Measurements from ENCODE around the gene FBXW11. TPM values are rescaled to one million over a fixed set of nuclear protein-coding genes. Genes with fewer than 3 reads are reported as not detected.

FBXW11 gene
- total and polyA plus RNA-seq, 3 donors from 2014 or later = 46.3 to 61.8 (median 60.6) TPM

DNA sequence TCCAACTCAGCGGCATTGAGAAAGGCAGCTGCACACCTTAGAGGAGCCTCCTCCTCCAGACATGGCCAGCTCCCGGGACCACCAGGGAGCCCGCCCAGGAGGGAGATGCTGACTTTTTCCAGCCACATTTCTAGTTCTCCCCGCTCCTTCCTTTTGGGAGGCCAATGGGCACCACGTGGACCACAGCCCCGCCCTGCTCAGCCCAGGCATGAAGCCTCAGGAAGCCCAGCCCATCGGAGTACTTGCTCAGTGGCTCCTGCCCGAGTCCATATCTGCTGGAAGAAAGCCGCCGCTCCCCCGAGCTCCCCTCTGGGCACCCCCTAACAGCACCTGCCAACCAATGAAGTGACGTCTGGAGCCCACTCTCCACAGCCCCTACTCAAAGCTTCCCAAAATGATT lies 168.4 kb downstream of the FBXW11 start:
- H3K9me3 ChIP-seq = no peaks in the 10 kb centered on the region
- no peak overlapping the region for H3K4me3 ChIP-seq
- TF ChIP-seq, protein P1, sequence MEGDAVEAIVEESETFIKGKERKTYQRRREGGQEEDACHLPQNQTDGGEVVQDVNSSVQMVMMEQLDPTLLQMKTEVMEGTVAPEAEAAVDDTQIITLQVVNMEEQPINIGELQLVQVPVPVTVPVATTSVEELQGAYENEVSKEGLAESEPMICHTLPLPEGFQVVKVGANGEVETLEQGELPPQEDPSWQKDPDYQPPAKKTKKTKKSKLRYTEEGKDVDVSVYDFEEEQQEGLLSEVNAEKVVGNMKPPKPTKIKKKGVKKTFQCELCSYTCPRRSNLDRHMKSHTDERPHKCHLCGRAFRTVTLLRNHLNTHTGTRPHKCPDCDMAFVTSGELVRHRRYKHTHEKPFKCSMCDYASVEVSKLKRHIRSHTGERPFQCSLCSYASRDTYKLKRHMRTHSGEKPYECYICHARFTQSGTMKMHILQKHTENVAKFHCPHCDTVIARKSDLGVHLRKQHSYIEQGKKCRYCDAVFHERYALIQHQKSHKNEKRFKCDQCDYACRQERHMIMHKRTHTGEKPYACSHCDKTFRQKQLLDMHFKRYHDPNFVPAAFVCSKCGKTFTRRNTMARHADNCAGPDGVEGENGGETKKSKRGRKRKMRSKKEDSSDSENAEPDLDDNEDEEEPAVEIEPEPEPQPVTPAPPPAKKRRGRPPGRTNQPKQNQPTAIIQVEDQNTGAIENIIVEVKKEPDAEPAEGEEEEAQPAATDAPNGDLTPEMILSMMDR (IDR thresholded peaks at IDR 0.05) = no peak
- DNase-seq = no peak
- no peaks in the 10 kb centered on the region for H3K27me3 ChIP-seq
- 82 to 84% methylated on average over 12 of the region's 12 CpGs for WGBS, 2 donors
- H3K36me3 ChIP-seq (ENCODE audit: low read depth, missing control alignments) = no peaks in the 10 kb centered on the region
- intact Hi-C loops (cut with DNase I; ENCODE audit: low total_unique reads) = no loop called here
- H3K4me1 ChIP-seq = no peaks in the 10 kb centered on the region
- H3K27ac ChIP-seq = no peak overlapping the region

DNA sequence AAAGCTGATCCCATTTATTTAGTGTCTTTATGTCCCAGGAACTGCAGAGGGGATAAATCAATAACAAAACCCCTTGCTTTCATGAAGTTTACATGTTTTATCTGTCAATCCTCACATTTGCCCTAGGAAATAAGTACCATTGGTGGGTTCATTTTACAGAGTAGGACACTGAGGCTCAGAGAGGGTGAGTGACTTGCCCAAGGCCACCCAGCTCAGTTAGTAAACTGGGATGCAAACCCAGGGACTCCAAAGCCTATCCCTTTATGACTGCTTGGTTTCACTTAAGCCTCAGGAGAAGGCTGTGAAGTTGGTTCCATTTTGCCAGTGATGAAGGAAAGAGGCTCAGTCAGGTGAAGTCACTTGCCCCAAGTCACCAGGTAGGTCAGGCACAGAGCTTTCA lies 168.9 kb downstream of the FBXW11 start:
- TF ChIP-seq, protein P1 (IDR thresholded peaks at IDR 0.05) = no peak
- no peak for TF ChIP-seq POLR2A (IDR thresholded peaks at IDR 0.05)
- Histone ChIP-seq H3K27ac (no peak overlapping the region), H3K9me3 (no peaks in the 10 kb centered on the region), H3K4me3 (no peak overlapping the region), H3K27me3 (no peaks in the 10 kb centered on the region), H3K36me3 (ENCODE audit: low read depth, missing control alignments) (no peaks in the 10 kb centered on the region), H3K4me1 (no peaks in the 10 kb centered on the region)
- intact Hi-C loops (cut with DNase I; ENCODE audit: low total_unique reads) = no loop called here
- no peak for DNase-seq

DNA sequence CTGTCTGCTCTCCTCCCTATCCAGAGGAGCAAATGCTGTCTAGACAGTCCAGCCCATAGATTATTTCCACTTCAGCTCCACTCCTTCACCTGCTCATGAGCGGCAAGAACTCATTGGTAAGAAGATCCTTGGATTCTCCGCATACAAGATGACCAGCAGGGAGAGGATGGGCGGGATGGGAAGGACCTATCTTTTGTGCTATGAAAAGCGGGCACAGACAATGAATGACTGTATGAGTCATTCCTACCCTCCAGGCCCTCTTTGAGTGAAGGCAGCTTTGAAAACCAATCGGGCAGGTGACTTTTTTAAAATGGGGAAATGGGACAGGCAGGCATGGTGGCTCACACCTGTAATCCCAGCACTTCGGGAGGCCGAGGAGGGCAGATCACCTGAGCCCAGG lies 171.4 kb downstream of the FBXW11 start:
- 80 to 83% methylated on average over 7 of the region's 7 CpGs for WGBS, 2 donors
- Histone ChIP-seq H3K4me3 (no peak overlapping the region), H3K9me3 (no peaks in the 10 kb centered on the region), H3K27ac (no peak overlapping the region), H3K36me3 (ENCODE audit: low read depth, missing control alignments) (no peaks in the 10 kb centered on the region), H3K27me3 (no peaks in the 10 kb centered on the region), H3K4me1 (no peaks in the 10 kb centered on the region)
- TF ChIP-seq, protein P1 (IDR thresholded peaks at IDR 0.05) = no peak
- no peak for TF ChIP-seq POLR2A (IDR thresholded peaks at IDR 0.05)
- intact Hi-C loops (cut with DNase I; ENCODE audit: low total_unique reads) = no loop called here
- no peak for DNase-seq

DNA sequence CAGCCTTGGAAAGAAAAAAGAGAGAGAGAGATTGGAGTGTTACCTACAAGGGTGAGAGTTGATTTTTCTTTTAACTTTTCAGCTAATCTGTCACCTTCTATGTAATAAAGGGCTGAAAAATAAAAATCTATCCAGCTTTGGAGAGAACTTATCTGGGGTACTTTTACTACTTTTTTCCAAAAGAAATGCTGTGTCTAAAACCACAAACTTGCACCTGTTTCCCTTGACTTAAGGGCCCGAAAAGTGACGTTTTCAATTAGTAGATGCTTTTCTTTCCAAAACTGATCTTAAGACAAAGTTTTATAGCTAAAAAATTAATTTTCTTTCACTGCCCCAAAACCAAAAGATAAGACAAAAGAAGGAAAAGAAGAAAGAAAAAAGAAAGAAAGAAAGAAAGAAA lies 172.0 kb downstream of the FBXW11 start:
- 83 to 95% methylated on average over 2 of the region's 2 CpGs for WGBS, 2 donors
- no peaks in the 10 kb centered on the region for H3K4me1 ChIP-seq
- H3K27ac ChIP-seq = no peak overlapping the region
- no peaks in the 10 kb centered on the region for H3K9me3 ChIP-seq
- intact Hi-C loops (cut with DNase I; ENCODE audit: low total_unique reads) = no loop called here
- TF ChIP-seq POLR2A (IDR thresholded peaks at IDR 0.05) = no peak
- H3K36me3 ChIP-seq (ENCODE audit: low read depth, missing control alignments) = no peaks in the 10 kb centered on the region
- no peaks in the 10 kb centered on the region for H3K27me3 ChIP-seq
- DNase-seq = no peak
- no peak overlapping the region for H3K4me3 ChIP-seq

DNA sequence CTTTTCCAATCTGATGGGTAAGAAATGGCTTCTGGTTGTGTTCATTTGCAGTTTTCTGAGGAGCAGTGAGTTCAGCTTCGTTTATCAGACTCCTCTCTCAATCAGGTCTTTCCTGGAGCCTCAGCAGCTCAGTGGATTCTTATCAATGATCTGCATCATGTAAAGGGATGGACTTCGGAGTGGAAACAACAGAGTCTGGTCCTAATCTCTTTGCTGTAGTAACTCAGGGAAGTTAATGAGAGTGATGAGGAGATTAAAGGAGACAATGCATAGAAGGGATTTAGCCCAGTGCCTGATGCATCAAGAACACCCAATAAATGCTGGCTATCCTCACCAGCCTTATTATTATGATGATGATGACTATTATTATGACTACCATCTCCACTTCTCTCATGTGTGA lies 173.7 kb downstream of the FBXW11 start:
- no peaks in the 10 kb centered on the region for H3K27me3 ChIP-seq
- H3K4me3 ChIP-seq = no peak overlapping the region
- no peak overlapping the region for H3K27ac ChIP-seq
- H3K9me3 ChIP-seq = no peaks in the 10 kb centered on the region
- no peaks in the 10 kb centered on the region for H3K36me3 ChIP-seq (ENCODE audit: low read depth, missing control alignments)
- 78 to 91% methylated on average over 2 of the region's 2 CpGs for WGBS, 2 donors
- no peaks in the 10 kb centered on the region for H3K4me1 ChIP-seq
- TF ChIP-seq, protein P1 (IDR thresholded peaks at IDR 0.05) = no peak
- no peak for TF ChIP-seq POLR2A (IDR thresholded peaks at IDR 0.05)
- intact Hi-C loops (cut with DNase I; ENCODE audit: low total_unique reads) = no loop called here
- no peak for DNase-seq
